HCT116 (cell line): Measurements from ENCODE around the gene PLCB2. TPM values are rescaled to one million over a fixed set of nuclear protein-coding genes. Genes with fewer than 3 reads are reported as not detected.

Experiments used
- ATAC-seq: fragments of 200-7000 bp; cut with Tn5 transposase; 2 replicates; pipeline ENCODE4 v1.9.1; 2020; ENCODE audit warnings: mild to moderate bottlenecking, moderate library complexity
- BruUV-seq: library from RNA; stranded (reverse); fragments of 400-500 nt; replicated peaks from 2 replicates; lab custom pipeline; 2021; lab: Mats Ljungman, UMichigan
- CTCF ChIA-PET: fragments of 300-600 bp; sonication (Branson Sonifier 250); formaldehyde crosslinking; loops from one replicate; lab custom pipeline; 2021; ENCODE audit warnings: antibody characterized with exemption; lab: Charles Lee
- POLR2A ChIA-PET: fragments of 300-600, 350-600 bp; sonication (Branson Sonifier 250); formaldehyde crosslinking; loops from one replicate; lab custom pipeline; 2021; ENCODE audit warnings: antibody characterized with exemption; lab: Charles Lee
- RAD21 ChIA-PET, 2 experiments: fragments of 300-600 bp; sonication (Branson Sonifier 250); formaldehyde crosslinking; loops; one replicate each; lab custom pipeline; 2023; ENCODE audit warnings: low total read pairs in 2 of 2; ENCODE audit not compliant: uncharacterized antibody in 2 of 2, unreplicated experiment in 2 of 2, low non-redundant PET in 1 of 2; lab: Charles Lee
- DNase-seq: peaks from one replicate; pipeline ENCODE4 v3.0.0-alpha.2; 2010; ENCODE audit warnings: low read depth, low spot score
- H2AFZ ChIP-seq: fragments of 200-600 bp; shearing (Covaris generic), sonication (generic); 2 replicates; pipeline ENCODE4 v1.6.1; 2017; ENCODE audit warnings: low read depth, mixed run types, mixed read lengths, antibody characterized with exemption, low read length; ENCODE audit not compliant: poor library complexity, severe bottlenecking
- H3K27ac ChIP-seq: 2 replicates; pipeline ENCODE4 v1.5.1; 2012; ENCODE audit warnings: low read depth, low read length
- H3K27me3 ChIP-seq: fragments of 200-600 bp; sonication (generic); 2 replicates; pipeline ENCODE4 v1.6.1; 2016; ENCODE audit warnings: mixed run types, low read length, mixed read lengths; ENCODE audit not compliant: insufficient read depth
- H3K36me3 ChIP-seq, 2 experiments: fragments of 200-500 bp in 1 of 2; fragments of 200-600 bp in 1 of 2; sonication (Bioruptor generic) in 1 of 2; sonication (generic) in 1 of 2; 2 replicates each; pipeline versions ENCODE4 v1.5.1 to v1.6.1; 2014 to 2016; ENCODE audit warnings: low read length in 2 of 2, inconsistent platforms in 1 of 2, mixed read lengths in 1 of 2, mixed run types in 1 of 2; ENCODE audit not compliant: insufficient read depth in 2 of 2, control insufficient read depth in 1 of 2
- H3K4me1 ChIP-seq, 2 experiments: fragments of 200-600 bp in 1 of 2; sonication (generic) in 1 of 2; 2 replicates each; pipeline versions ENCODE4 v1.5.1 to v1.6.1; 2012 to 2017; ENCODE audit warnings: low read length in 2 of 2, inconsistent platforms in 1 of 2, mild to moderate bottlenecking in 1 of 2, mixed read lengths in 1 of 2, mixed run types in 1 of 2, moderate library complexity in 1 of 2; ENCODE audit not compliant: insufficient read depth in 2 of 2, control insufficient read depth in 1 of 2
- H3K4me2 ChIP-seq: fragments of 200-600 bp; sonication (generic); 2 replicates; pipeline ENCODE4 v1.6.1; 2017; ENCODE audit warnings: mixed run types, low read length, mixed read lengths
- H3K4me3 ChIP-seq, 2 experiments: fragments of 200-600 bp in 1 of 2; sonication (generic) in 1 of 2; replicated peaks in 1 of 2; 2 replicates each; pipeline ENCODE4 v1.5.1; 2011 to 2016; ENCODE audit warnings: low read length in 2 of 2, control low read depth in 1 of 2, low read depth in 1 of 2, mild to moderate bottlenecking in 1 of 2, mixed read lengths in 1 of 2, mixed run types in 1 of 2
- H3K79me2 ChIP-seq: fragments of 200-600 bp; sonication (generic); 2 replicates; pipeline ENCODE4 v1.6.1; 2017; ENCODE audit warnings: mild to moderate bottlenecking, mixed run types, low read length, moderate library complexity, mixed read lengths; ENCODE audit not compliant: insufficient read depth
- H3K9ac ChIP-seq: fragments of 200-600 bp; sonication (generic); 2 replicates; pipeline ENCODE4 v1.6.1; 2016; ENCODE audit warnings: low read length, mixed read lengths
- H3K9me2 ChIP-seq: fragments of 200-600 bp; sonication (generic), shearing (Covaris generic); 2 replicates; pipeline ENCODE4 v1.6.1; 2017; ENCODE audit warnings: mixed run types, mild to moderate bottlenecking, moderate library complexity; ENCODE audit not compliant: insufficient read depth
- H3K9me3 ChIP-seq, 2 experiments: fragments of 200-500 bp in 1 of 2; fragments of 200-600 bp in 1 of 2; sonication (Bioruptor generic) in 1 of 2; sonication (generic) in 1 of 2; 2 replicates each; pipeline ENCODE4 v1.6.1; 2014 to 2017; ENCODE audit warnings: low read length in 2 of 2, mixed read lengths in 2 of 2, inconsistent platforms in 1 of 2, low read depth in 1 of 2, mild to moderate bottlenecking in 1 of 2, mixed run types in 1 of 2, moderate library complexity in 1 of 2; ENCODE audit not compliant: control insufficient read depth in 1 of 2, insufficient read depth in 1 of 2
- H4K20me1 ChIP-seq: fragments of 200-600 bp; sonication (generic), shearing (Covaris generic); 2 replicates; pipeline ENCODE4 v1.6.1; 2017; ENCODE audit warnings: mixed run types, mild to moderate bottlenecking, moderate library complexity; ENCODE audit not compliant: insufficient read depth
- CBX3 ChIP-seq: IDR thresholded peaks from 2 replicates; pipeline ENCODE4 v1.6.1; 2012; ENCODE audit warnings: low read depth
- CTCF ChIP-seq, 3 experiments: fragments of 200-600 bp in 1 of 3; sonication (generic) in 1 of 3; IDR thresholded peaks in 2 of 3; conservative IDR thresholded peaks in 1 of 3; 2 replicates each; pipeline ENCODE4 v1.5.1; 2012 to 2017; ENCODE audit warnings: low read depth in 2 of 3, low read length in 2 of 3, antibody characterized with exemption in 1 of 3, borderline replicate concordance in 1 of 3, control low read depth in 1 of 3, mild to moderate bottlenecking in 1 of 3, mixed read lengths in 1 of 3, mixed run types in 1 of 3, moderate library complexity in 1 of 3; ENCODE audit not compliant: insufficient read depth in 1 of 3
- EGR1 ChIP-seq: IDR thresholded peaks from 2 replicates; pipeline ENCODE4 v1.6.1; 2012; ENCODE audit warnings: low read depth
- FOSL1 ChIP-seq: IDR thresholded peaks from 2 replicates; pipeline ENCODE4 v1.6.1; 2012; ENCODE audit warnings: low read depth
- RAD21 ChIP-seq: IDR thresholded peaks from 2 replicates; pipeline ENCODE4 v1.6.1; 2012; ENCODE audit warnings: low read depth, mild to moderate bottlenecking
- SIN3A ChIP-seq: IDR thresholded peaks from 2 replicates; pipeline ENCODE4 v1.6.1; 2012; ENCODE audit warnings: low read depth
- SP1 ChIP-seq: IDR thresholded peaks from 2 replicates; pipeline ENCODE4 v1.6.1; 2012; ENCODE audit warnings: low read depth
- YY1 ChIP-seq: IDR thresholded peaks from 2 replicates; pipeline ENCODE4 v1.6.1; 2011; ENCODE audit warnings: low read length, low read depth, moderate library complexity, mild to moderate bottlenecking; ENCODE audit not compliant: insufficient replicate concordance; ENCODE audit errors: extremely low read depth
- ZFX ChIP-seq: fragments of 450-650 bp; IDR thresholded peaks from 2 replicates; pipeline ENCODE4 v1.6.1; 2017
- intact Hi-C: fragments of 100-400 bp; cut with micrococcal nuclease; formaldehyde crosslinking; loops from 2 replicates; pipeline ENCODE4 v1.10.0; 2022
- total RNA-seq: library from RNA; stranded (reverse); gene quantifications from one replicate; pipeline ENCODE4 v1.2.1, GENCODE V29; 2021; ENCODE audit not compliant: unreplicated experiment

PLCB2 gene
- total RNA-seq, 1 experiment from 2014 or later = 2.8 TPM

- TF ChIP-seq SP1 (no peak), ZFX (no peak)
Measured at GRCh38 chr15:40275523-40275922, 32.2 kb downstream of the PLCB2 start (continued).

GRCh38 chr15:40274350-40275274 is 33.1 kb downstream of the PLCB2 start:
- intact Hi-C loops = loop anchor here (1.0 to 10.0 kb wide), 4 partner anchors 57 to 1567 kb away; partner anchors contain the start of gene FSIP1
- H3K79me2 ChIP-seq = no peaks in the 10 kb centered on the region
- peak; percentile 56 for DNase-seq
- peaks cover 0 to 3% of the 10 kb centered on the region in 2 experiments; a peak in 1 of 4 replicates for H3K4me1 ChIP-seq
- ChIA-PET POLR2A (interaction anchor here (1.3 kb wide), 1 partner anchor 57 kb away, joined by 4 read pairs; no protein-coding TSS in a partner anchor), RAD21 (interaction anchor here (0.7 to 3.4 kb wide), 4 partner anchors 56 to 235 kb away, joined by 3 to 19 read pairs (median 6); no protein-coding TSS in a partner anchor), CTCF (interaction anchor here (0.6 to 6.6 kb wide), 33 partner anchors 9 to 490 kb away, joined by 3 to 194 read pairs (median 5); partner anchors contain the start of genes ANKRD63, PAK6 and SRP14)
- H3K9ac ChIP-seq = no peak overlapping the region
- H3K4me3 ChIP-seq = no peak overlapping the region
- H3K9me3 ChIP-seq = no peaks in the 10 kb centered on the region
- H3K36me3 ChIP-seq = no peaks in the 10 kb centered on the region; a peak in 1 of 4 replicates
- peak; percentile 63 for ATAC-seq
- no peak overlapping the region for H3K27ac ChIP-seq
- no peak overlapping the region for H3K4me2 ChIP-seq
- H3K27me3 ChIP-seq = no peaks in the 10 kb centered on the region
- no TSS peak for BruUV-seq
- H2AFZ ChIP-seq = no peak overlapping the region
- no peaks in the 10 kb centered on the region for H4K20me1 ChIP-seq
- TF ChIP-seq CTCF (IDR thresholded peaks at IDR 0.05 in 2 of 3, conservative IDR thresholded peaks at IDR 0.05 in 1 of 3; ENCODE audit: borderline replicate concordance in 1 of 3, insufficient read depth in 1 of 3, low read depth in 2 of 3, low read length in 2 of 3) (peak; percentile 100), RAD21 (peak; percentile 97), EGR1 (no peak), FOSL1 (no peak), SIN3A (no peak), YY1 (peak; percentile 71), CBX3 (no peak)
- H3K9me2 ChIP-seq = no peaks in the 10 kb centered on the region
